Activated CD8-positive, alpha-beta T cell treated with anti-CD3 and anti-CD28 coated beads, Interleukin-2, amount 10 ng/mL, durations not matched to agents 7 days and 5 days (primary cell): ENCODE results near the gene SRPK1. TPM values are rescaled to one million over a fixed set of nuclear protein-coding genes. Genes with fewer than 3 reads are reported as not detected.
A peak's percentile ranks its signal among the peaks of the same experiment; 100 is the strongest.

Experiments used
- ATAC-seq: fragments of 150-1000 bp; cut with Tn5 transposase; one replicate; pipeline ENCODE4 v1.10.0; 2021; ENCODE audit warnings: moderate library complexity
- CTCF ChIA-PET: fragments of 350-600 bp; sonication (Branson Sonifier 250); formaldehyde crosslinking; loops from one replicate; lab custom pipeline; 2021; ENCODE audit warnings: antibody characterized with exemption; lab: Charles Lee
- POLR2A ChIA-PET: fragments of 350-600 bp; sonication (Branson Sonifier 250); formaldehyde crosslinking; loops from one replicate; lab custom pipeline; 2021; ENCODE audit warnings: antibody characterized with exemption; lab: Charles Lee
- DNase-seq: peaks from one replicate; pipeline ENCODE4 v3.0.0-alpha.2; 2020
- H3K27ac Mint-ChIP-seq: one replicate; pipeline ENCODE4 v1.8.0; 2021; ENCODE audit warnings: mild to moderate bottlenecking, mixed read lengths
- H3K27me3 Mint-ChIP-seq: one replicate; pipeline ENCODE4 v1.8.0; 2021; ENCODE audit warnings: low read depth, mixed read lengths
- H3K36me3 Mint-ChIP-seq: one replicate; pipeline ENCODE4 v1.8.0; 2021; ENCODE audit warnings: low read depth, mixed read lengths
- H3K4me1 Mint-ChIP-seq: one replicate; pipeline ENCODE4 v1.8.0; 2021; ENCODE audit warnings: low read depth, mixed read lengths
- H3K4me3 Mint-ChIP-seq: one replicate; pipeline ENCODE4 v1.8.0; 2021; ENCODE audit warnings: mild to moderate bottlenecking, mixed read lengths
- H3K9me3 Mint-ChIP-seq: one replicate; pipeline ENCODE4 v1.8.0; 2022; ENCODE audit warnings: mixed read lengths; ENCODE audit not compliant: insufficient read depth
- total RNA-seq, 2 experiments: library from RNA; stranded (reverse); gene quantifications; one replicate each; pipeline ENCODE4 v1.2.3, GENCODE V29; 2021

Gene SRPK1
- total RNA-seq, 2 experiments from 2014 or later: 81.2 to 86.3 TPM

- POLR2A ChIA-PET: no interaction called here
- Mint-ChIP-seq H3K27ac (no peak overlapping the region), H3K27me3 (no peaks in the 10 kb centered on the region), H3K4me1 (no peaks in the 10 kb centered on the region), H3K9me3 (no peaks in the 10 kb centered on the region), H3K36me3 (peaks cover 37% of the 10 kb centered on the region), H3K4me3 (no peak overlapping the region)
- ATAC-seq (no peak), DNase-seq (no peak)
- CTCF ChIA-PET: no interaction called here
These were observed 25.3 kb downstream of the SRPK1 start for GRCh38 chr6:35895560-35895959.

- peaks cover 35% of the 10 kb centered on the region for H3K36me3 Mint-ChIP-seq
- H3K27me3 Mint-ChIP-seq: no peaks in the 10 kb centered on the region
- ATAC-seq (no peak), DNase-seq (no peak)
- no peaks in the 10 kb centered on the region for H3K4me1 Mint-ChIP-seq
- POLR2A ChIA-PET: no interaction called here
- no peaks in the 10 kb centered on the region for H3K9me3 Mint-ChIP-seq
- H3K4me3 Mint-ChIP-seq: no peak overlapping the region
- peak overlapping the region; percentile 1 for H3K27ac Mint-ChIP-seq
- CTCF ChIA-PET: no interaction called here
These were observed 26.1 kb downstream of the SRPK1 start for GRCh38 chr6:35894776-35895175.

GRCh38 chr6:35893246-35893645, 27.7 kb downstream of the SRPK1 start:
- peaks cover 28% of the 10 kb centered on the region for H3K36me3 Mint-ChIP-seq
- ChIA-PET POLR2A (no interaction called here), CTCF (no interaction called here)
- H3K9me3 Mint-ChIP-seq: no peaks in the 10 kb centered on the region
- DNase-seq (no peak), ATAC-seq (no peak)
- H3K27me3 Mint-ChIP-seq: no peaks in the 10 kb centered on the region
- H3K27ac Mint-ChIP-seq: no peak overlapping the region
- H3K4me3 Mint-ChIP-seq: no peak overlapping the region
- H3K4me1 Mint-ChIP-seq: no peaks in the 10 kb centered on the region

GRCh38 chr6:35892482-35892881, 28.4 kb downstream of the SRPK1 start:
- no peaks in the 10 kb centered on the region for H3K4me1 Mint-ChIP-seq
- no peaks in the 10 kb centered on the region for H3K27me3 Mint-ChIP-seq
- no peaks in the 10 kb centered on the region for H3K9me3 Mint-ChIP-seq
- ATAC-seq: no peak
- POLR2A ChIA-PET: no interaction called here
- H3K36me3 Mint-ChIP-seq: peaks cover 29% of the 10 kb centered on the region
- no peak overlapping the region for H3K4me3 Mint-ChIP-seq
- CTCF ChIA-PET: no interaction called here
- DNase-seq: no peak
- H3K27ac Mint-ChIP-seq: no peak overlapping the region

GRCh38 chr6:35879151-35879550, 41.7 kb downstream of the SRPK1 start:
- Mint-ChIP-seq H3K4me1 (no peaks in the 10 kb centered on the region), H3K4me3 (no peak overlapping the region)

GRCh38 chr6:35876902-35877301, 44.0 kb downstream of the SRPK1 start:
- ATAC-seq (no peak), DNase-seq (no peak)
- Mint-ChIP-seq H3K27me3 (no peaks in the 10 kb centered on the region), H3K36me3 (peaks cover 51% of the 10 kb centered on the region), H3K9me3 (peaks cover 5% of the 10 kb centered on the region), H3K27ac (no peak overlapping the region), H3K4me1 (no peaks in the 10 kb centered on the region), H3K4me3 (no peak overlapping the region)
- POLR2A ChIA-PET: no interaction called here
- CTCF ChIA-PET: no interaction called here

More at GRCh38 chr6:35879151-35879550, 41.7 kb downstream of the SRPK1 start:
- DNase-seq (no peak), ATAC-seq (no peak)
- Mint-ChIP-seq H3K9me3 (peaks cover 5% of the 10 kb centered on the region), H3K36me3 (peaks cover 59% of the 10 kb centered on the region), H3K27ac (no peak overlapping the region), H3K27me3 (no peaks in the 10 kb centered on the region)
- CTCF ChIA-PET: no interaction called here
- POLR2A ChIA-PET: no interaction called here

GRCh38 chr6:35874730-35875129, 46.2 kb downstream of the SRPK1 start:
- POLR2A ChIA-PET: no interaction called here
- no peak for ATAC-seq
- Mint-ChIP-seq H3K27ac (no peak overlapping the region), H3K36me3 (peaks cover 39% of the 10 kb centered on the region), H3K9me3 (no peaks in the 10 kb centered on the region), H3K27me3 (no peaks in the 10 kb centered on the region), H3K4me3 (no peak overlapping the region), H3K4me1 (no peaks in the 10 kb centered on the region)
- CTCF ChIA-PET: interaction anchor here (0.9 kb wide), 1 partner anchor 13 kb away, joined by 3 read pairs; no protein-coding TSS in a partner anchor
- no peak for DNase-seq

GRCh38 chr6:35859367-35859766, 61.5 kb downstream of the SRPK1 start:
- Mint-ChIP-seq H3K27me3 (no peaks in the 10 kb centered on the region), H3K9me3 (no peaks in the 10 kb centered on the region), H3K4me3 (no peak overlapping the region), H3K4me1 (peaks cover 8% of the 10 kb centered on the region), H3K27ac (no peak overlapping the region), H3K36me3 (peaks cover 65% of the 10 kb centered on the region)
- ATAC-seq (no peak), DNase-seq (no peak)
- CTCF ChIA-PET: no interaction called here
- POLR2A ChIA-PET: no interaction called here

GRCh38 chr6:35857853-35858252, 63.0 kb downstream of the SRPK1 start:
- DNase-seq (no peak), ATAC-seq (no peak)
- peaks cover 8% of the 10 kb centered on the region for H3K4me1 Mint-ChIP-seq
- ChIA-PET POLR2A (no interaction called here), CTCF (no interaction called here)
- H3K9me3 Mint-ChIP-seq: no peaks in the 10 kb centered on the region
- H3K4me3 Mint-ChIP-seq: no peak overlapping the region
- no peak overlapping the region for H3K27ac Mint-ChIP-seq
- H3K27me3 Mint-ChIP-seq: no peaks in the 10 kb centered on the region
- H3K36me3 Mint-ChIP-seq: peaks cover 66% of the 10 kb centered on the region

- Mint-ChIP-seq H3K9me3 (no peaks in the 10 kb centered on the region), H3K27ac (no peak overlapping the region)
These were observed 64.6 kb downstream of the SRPK1 start for GRCh38 chr6:35856250-35856649.

GRCh38 chr6:35852994-35853393, 67.9 kb downstream of the SRPK1 start:
- ATAC-seq: no peak
- CTCF ChIA-PET: no interaction called here

More at GRCh38 chr6:35856250-35856649, 64.6 kb downstream of the SRPK1 start:
- Mint-ChIP-seq H3K4me1 (no peaks in the 10 kb centered on the region), H3K27me3 (no peaks in the 10 kb centered on the region), H3K4me3 (no peak overlapping the region), H3K36me3 (peaks cover 67% of the 10 kb centered on the region)
- no peak for ATAC-seq
- POLR2A ChIA-PET: no interaction called here
- DNase-seq: no peak
- CTCF ChIA-PET: no interaction called here

GRCh38 chr6:35850208-35850607, 70.7 kb downstream of the SRPK1 start:
- H3K27ac Mint-ChIP-seq: no peak overlapping the region
- no peak for ATAC-seq
- no peak overlapping the region for H3K4me3 Mint-ChIP-seq
- H3K9me3 Mint-ChIP-seq: no peaks in the 10 kb centered on the region
- CTCF ChIA-PET: no interaction called here
- H3K27me3 Mint-ChIP-seq: no peaks in the 10 kb centered on the region
- H3K4me1 Mint-ChIP-seq: no peaks in the 10 kb centered on the region
- POLR2A ChIA-PET: no interaction called here
- peaks cover 72% of the 10 kb centered on the region for H3K36me3 Mint-ChIP-seq
- no peak for DNase-seq

More at GRCh38 chr6:35852994-35853393, 67.9 kb downstream of the SRPK1 start:
- H3K9me3 Mint-ChIP-seq: no peaks in the 10 kb centered on the region
- H3K36me3 Mint-ChIP-seq: peaks cover 74% of the 10 kb centered on the region
- DNase-seq: no peak
- no peak overlapping the region for H3K4me3 Mint-ChIP-seq
- POLR2A ChIA-PET: interaction anchor here (0.8 kb wide), 1 partner anchor 9 kb away, joined by 3 read pairs; no protein-coding TSS in a partner anchor
- no peak overlapping the region for H3K27ac Mint-ChIP-seq
- H3K4me1 Mint-ChIP-seq: no peaks in the 10 kb centered on the region
- H3K27me3 Mint-ChIP-seq: no peaks in the 10 kb centered on the region

GRCh38 chr6:35844290-35844689, 76.6 kb downstream of the SRPK1 start:
- ChIA-PET POLR2A (no interaction called here), CTCF (no interaction called here)
- Mint-ChIP-seq H3K4me1 (no peaks in the 10 kb centered on the region), H3K9me3 (no peaks in the 10 kb centered on the region), H3K4me3 (no peak overlapping the region), H3K36me3 (peaks cover 62% of the 10 kb centered on the region), H3K27ac (no peak overlapping the region), H3K27me3 (no peaks in the 10 kb centered on the region)
- no peak for ATAC-seq
- DNase-seq: no peak
